ENCODE measurements around the gene DDR2.
"Not testable (repeated sequence)": the region's sequence is repeated elsewhere in the genome, so short reads cannot be mapped to it uniquely, and the experiment has no call there.

The DDR2 gene

GRCh38 chr1:162790303-162790984, 158.2 kb downstream of the DDR2 start, which contains the start of gene HSD17B7:
TSS of gene HSD17B7 (plus strand) at chr1:162790702. CDS start at chr1:162790801, 99 bp downstream.
- peak; percentile 61 for DNase-seq

GRCh38 chr1:162790985-162791357, 158.7 kb downstream of the DDR2 start:
- DNase-seq: not testable (repeated sequence)

GRCh38 chr1:162794284-162794683, 162.0 kb downstream of the DDR2 start:
- not testable (repeated sequence) for DNase-seq

- DNase-seq: not testable (repeated sequence)
Measured at GRCh38 chr1:162796617-162797279, 164.5 kb downstream of the DDR2 start.

DNA sequence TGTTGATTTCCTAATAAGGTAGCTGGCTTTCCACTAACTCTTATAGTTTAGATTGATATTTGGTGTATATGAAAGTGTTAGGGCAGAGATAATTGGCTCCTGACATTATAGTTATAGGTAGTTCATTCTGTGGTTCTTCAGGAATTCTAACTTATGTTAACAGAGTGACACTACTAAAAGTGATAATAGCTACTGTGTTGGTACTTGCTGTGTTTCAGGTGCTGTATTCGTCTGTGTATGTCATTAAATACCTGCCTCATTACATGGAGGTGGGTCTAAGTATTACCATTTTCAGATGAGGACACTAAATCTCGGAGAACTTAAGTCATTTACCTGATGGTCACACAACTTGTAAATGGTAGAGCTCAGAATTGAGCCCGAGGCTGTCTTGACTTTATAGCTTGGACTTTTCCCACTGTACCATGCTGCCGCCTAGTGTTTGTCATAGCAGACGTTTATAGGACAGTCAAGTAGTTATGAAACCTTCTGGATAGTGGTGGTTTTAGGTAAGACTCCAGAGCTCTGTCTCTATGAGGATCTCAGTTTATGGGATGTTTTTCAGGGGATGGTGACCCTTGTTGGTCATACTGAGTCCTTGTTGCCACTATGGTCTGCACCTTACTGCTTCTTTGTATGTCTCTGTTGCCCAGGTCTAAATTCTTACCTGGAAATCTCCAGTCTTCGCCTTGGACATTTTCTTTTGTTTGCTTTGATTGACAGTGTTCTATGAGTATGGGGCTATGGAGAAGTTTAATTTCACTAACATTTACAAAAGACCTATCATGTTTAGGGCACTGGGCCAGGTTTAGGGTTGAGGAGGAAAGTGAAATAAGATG, 167.9 kb downstream of the DDR2 start:
- not testable (repeated sequence) for DNase-seq

DNA sequence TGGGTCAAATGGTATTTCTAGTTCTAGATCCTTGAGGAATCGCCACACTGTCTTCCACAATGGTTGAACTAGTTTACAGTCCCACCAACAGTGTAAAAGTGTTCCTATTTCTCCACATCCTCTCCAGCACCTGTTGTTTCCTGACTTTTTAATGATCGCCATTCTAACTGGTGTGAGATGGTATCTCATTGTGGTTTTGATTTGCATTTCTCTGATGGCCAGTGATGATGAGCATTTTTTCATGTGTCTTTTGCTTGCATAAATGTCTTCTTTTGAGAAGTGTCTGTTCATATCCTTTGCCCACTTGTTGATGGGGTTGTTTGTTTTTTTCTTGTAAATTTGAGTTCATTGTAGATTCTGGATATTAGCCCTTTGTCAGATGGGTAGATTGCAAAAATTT, 175.2 kb downstream of the DDR2 start:
- DNase-seq: not testable (repeated sequence)

DNA sequence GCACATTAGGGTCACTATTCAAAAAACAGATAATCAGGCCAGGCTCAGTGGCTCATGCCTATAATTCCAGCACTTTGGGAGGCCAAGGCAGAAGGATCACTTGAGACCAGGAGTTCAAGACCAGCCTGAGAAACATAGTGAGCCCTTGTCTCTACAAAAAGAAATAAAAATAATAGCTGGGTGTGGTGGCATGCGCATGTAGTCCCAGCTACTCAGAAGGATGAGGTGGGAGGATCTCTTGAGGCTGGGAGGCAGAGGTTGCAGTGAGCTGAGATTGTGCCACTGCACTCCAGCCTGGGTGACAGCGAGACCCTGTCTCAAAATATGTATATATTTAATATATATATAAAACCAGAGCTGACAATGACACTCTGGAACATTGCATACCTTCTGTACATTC, 180.1 kb downstream of the DDR2 start:
- not testable (repeated sequence) for DNase-seq

DNA sequence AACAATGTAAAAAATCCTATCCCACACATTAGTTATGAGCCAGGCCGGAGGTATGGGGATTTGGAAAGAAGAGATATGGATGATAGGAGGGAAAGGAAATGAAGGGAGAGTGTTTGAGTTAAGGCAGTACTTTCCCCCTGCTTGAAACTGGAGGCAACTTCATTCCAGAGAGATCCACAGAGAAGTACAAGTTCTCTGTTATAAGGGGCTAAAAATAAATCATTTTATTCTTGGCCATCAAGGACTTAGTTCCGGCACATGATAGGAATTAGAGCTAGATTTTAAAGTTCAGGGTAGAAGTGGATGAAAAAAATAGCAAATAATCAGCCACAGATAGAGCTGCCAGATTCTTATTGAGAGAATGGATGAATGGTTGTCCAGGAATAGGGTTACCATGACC, 185.9 kb downstream of the DDR2 start:
- DNase-seq: not testable (repeated sequence)

DNA sequence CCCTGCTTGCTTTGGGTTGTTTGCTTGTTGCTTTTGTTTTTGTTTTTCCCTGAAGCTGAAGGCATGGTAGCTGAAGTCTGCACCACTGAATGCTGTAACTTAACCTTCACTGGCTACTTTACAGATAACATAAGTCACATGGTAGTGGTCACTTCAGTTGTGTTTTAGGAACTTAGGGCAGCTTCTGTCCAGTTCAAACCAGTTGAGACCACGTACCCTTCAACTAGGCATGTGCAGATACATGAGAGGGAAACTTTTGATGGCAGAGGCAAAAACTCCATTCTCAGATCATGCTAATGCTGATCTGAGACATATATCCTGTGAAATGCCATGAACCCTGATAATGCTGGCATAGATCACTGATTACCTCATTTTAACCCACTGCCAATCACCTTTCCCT, 186.4 kb downstream of the DDR2 start:
- DNase-seq: not testable (repeated sequence)

DNA sequence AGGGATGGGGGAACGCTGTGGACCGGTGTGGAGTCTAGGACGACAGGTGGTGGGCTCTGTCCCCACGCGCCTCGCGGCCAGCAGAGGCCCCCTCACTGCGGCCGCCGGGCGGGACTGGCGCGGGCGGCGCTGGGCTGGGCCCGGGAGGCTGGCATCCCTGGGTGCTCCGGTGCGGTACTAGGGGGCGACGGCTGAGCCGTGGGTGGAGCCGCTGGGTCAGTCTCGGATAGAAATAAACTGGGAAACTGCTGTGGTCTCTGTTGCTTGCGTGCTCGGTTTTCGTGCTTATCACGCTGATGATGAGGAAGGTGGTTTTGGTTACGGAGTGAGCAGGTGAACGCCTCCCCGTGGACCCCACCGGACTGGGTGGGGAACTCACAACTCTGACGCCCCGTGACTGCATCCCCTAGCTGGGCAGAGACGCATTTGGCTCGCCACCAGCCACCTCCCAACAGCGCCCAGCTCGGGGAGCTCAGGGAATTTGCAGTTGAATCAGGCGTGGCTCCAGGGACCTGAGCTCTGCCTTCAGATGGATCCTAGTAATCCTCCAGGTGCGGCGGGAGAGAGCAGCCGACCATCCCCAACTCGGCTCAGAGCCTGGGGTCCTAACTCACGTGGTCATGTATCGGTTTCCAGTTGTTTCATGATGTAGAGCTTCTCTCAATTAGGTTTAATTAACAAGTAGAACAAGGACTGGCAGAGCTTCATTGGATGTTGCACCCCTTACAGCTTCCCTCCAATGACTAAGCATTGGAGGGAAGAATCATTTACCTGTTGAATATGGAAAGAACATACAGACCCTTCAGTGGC, 190.3 kb downstream of the DDR2 start:
- DNase-seq: no peak

- DNase-seq: no peak
Measured at GRCh38 chr1:162823231-162823630, 191.0 kb downstream of the DDR2 start.

DNA sequence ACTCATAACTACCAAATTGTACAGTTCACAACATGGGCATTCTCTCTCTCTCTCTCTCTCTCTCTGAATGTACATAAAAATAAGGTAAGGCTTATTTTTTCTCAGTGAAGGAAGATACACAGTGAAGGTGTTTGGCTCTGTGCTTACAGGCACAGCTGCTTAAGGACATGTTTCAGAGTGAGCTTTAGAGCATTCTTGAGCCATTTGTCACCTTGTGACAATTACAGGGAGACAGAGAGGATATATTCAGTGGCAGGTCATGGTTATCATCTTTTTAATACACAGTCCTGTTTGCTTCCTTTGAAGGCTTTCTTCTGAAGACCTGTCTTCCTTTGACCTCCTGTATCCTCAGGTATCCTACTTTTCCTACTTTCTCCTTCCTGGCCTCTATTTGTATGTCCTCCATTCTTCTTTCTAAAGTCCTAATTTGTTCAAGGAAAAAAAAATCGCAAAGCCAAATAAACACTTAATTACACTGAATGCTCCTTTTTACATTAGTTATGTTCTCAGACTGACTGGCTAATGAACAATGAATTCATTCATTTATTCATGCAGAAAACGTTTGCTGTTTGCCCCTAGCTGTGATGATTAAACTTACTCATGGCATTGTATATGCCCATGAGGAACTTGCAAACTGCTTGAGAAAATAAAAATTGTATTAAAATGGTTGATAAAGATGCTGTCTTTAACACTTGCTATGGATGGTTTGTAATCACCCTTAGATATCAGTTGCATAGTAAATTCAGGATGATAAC, 191.7 kb downstream of the DDR2 start:
- no peak for DNase-seq

- DNase-seq: no peak
Measured at GRCh38 chr1:162829268-162829667, 197.0 kb downstream of the DDR2 start.

GRCh38 chr1:162832470-162832869, 200.2 kb downstream of the DDR2 start:
- no peak for DNase-seq

GRCh38 chr1:162835157-162835899, 203.1 kb downstream of the DDR2 start:
- no peak for DNase-seq

Measured in suppressor macrophage treated with lipopolysaccharide for 4 hours (primary cell).